K562 (cell line): Measurements from ENCODE around the gene PACSIN2. TPM values are rescaled to one million over a fixed set of nuclear protein-coding genes. Genes with fewer than 3 reads are reported as not detected.

ENCODE experiments used
- ATAC-seq: fragments of 200-7000 bp; cut with Tn5 transposase; 3 replicates; pipeline ENCODE4 v1.9.1; 2020; ENCODE audit warnings: moderate library complexity
- BruUV-seq: library from RNA; stranded (reverse); fragments of 400-500 nt; replicated peaks from 2 replicates; lab custom pipeline; 2021; lab: Mats Ljungman, UMichigan
- CTCF ChIA-PET: fragments of 300-600 bp; formaldehyde crosslinking; extraction: SDS; loops from one replicate; lab custom pipeline; 2021; ENCODE audit warnings: low intra/inter-chr PET ratio; lab: Yijun Ruan, JAX
- POLR2A ChIA-PET: fragments of 300-600, 350-650 bp; sonication (Branson Sonifier 250); formaldehyde crosslinking; extraction: SDS; loops from one replicate; lab custom pipeline; 2021; ENCODE audit warnings: antibody characterized with exemption, inconsistent platforms; lab: Yijun Ruan, JAX
- DNase-seq, 4 experiments: peaks; one replicate each; pipeline versions ENCODE4 v3.0.0 to v3.0.0-alpha.2; 2011 to 2018; ENCODE audit warnings: low spot score in 3 of 4, mixed read lengths in 3 of 4; ENCODE audit errors: extremely low read depth in 1 of 4
- FAIRE-seq: peaks from 2 replicates; lab custom pipeline; 2011; peaks lifted over from hg19 to GRCh38; lab: Jason Lieb, UNC
- H2AFZ ChIP-seq: 2 replicates; pipeline ENCODE4 v1.6.0; 2011; ENCODE audit warnings: low read depth, low read length, control low read depth, inconsistent platforms
- H3K27ac ChIP-seq: fragments of 200-600 bp; 3 replicates; pipeline ENCODE4 v1.8.0; 2011; ENCODE audit warnings: low read depth, mild to moderate bottlenecking, control low read depth, inconsistent platforms, low read length, moderate library complexity, mixed read lengths; ENCODE audit errors: extremely low read depth
- H3K27me3 ChIP-seq, 2 experiments: fragments of 300-600 bp in 1 of 2; 2 replicates in 1 of 2; 3 replicates in 1 of 2; pipeline versions ENCODE4 v1.6.0 to v1.8.0; 2011; ENCODE audit warnings: inconsistent platforms in 2 of 2, low read length in 2 of 2, mild to moderate bottlenecking in 1 of 2, mixed read lengths in 1 of 2, moderate library complexity in 1 of 2; ENCODE audit not compliant: control insufficient read depth in 2 of 2, insufficient read depth in 2 of 2
- H3K36me3 ChIP-seq: fragments of 300-600 bp; 3 replicates; pipeline ENCODE4 v1.8.0; 2011; ENCODE audit warnings: mild to moderate bottlenecking, low read length, inconsistent platforms; ENCODE audit not compliant: control insufficient read depth, insufficient read depth
- H3K4me1 ChIP-seq, 2 experiments: fragments of 200-600 bp in 1 of 2; replicated peaks in 1 of 2; 2 replicates in 1 of 2; 3 replicates in 1 of 2; pipeline versions ENCODE4 v1.5.1 to v1.8.0; 2011; ENCODE audit warnings: inconsistent platforms in 2 of 2, low read length in 2 of 2, mild to moderate bottlenecking in 1 of 2, mixed read lengths in 1 of 2, moderate library complexity in 1 of 2; ENCODE audit not compliant: control insufficient read depth in 2 of 2, insufficient read depth in 2 of 2
- H3K4me2 ChIP-seq: 2 replicates; pipeline ENCODE4 v1.6.1; 2011; ENCODE audit warnings: low read length, control low read depth, inconsistent platforms, mixed read lengths; ENCODE audit not compliant: insufficient read depth
- H3K4me3 ChIP-seq: fragments of 200-600 bp; sonication (generic), shearing (Covaris generic); 2 replicates; pipeline ENCODE4 v1.5.1; 2016; ENCODE audit warnings: control low read depth, inconsistent platforms
- H3K79me2 ChIP-seq: fragments of 200-600 bp; 3 replicates; pipeline ENCODE4 v1.8.0; 2011; ENCODE audit warnings: low read length, inconsistent platforms; ENCODE audit not compliant: control insufficient read depth, insufficient read depth
- H3K9ac ChIP-seq, 2 experiments: 2 replicates each; pipeline versions ENCODE4 v1.6.0 to v1.6.1; 2011; ENCODE audit warnings: low read depth in 2 of 2, low read length in 2 of 2, control low read depth in 1 of 2, inconsistent platforms in 1 of 2, mild to moderate bottlenecking in 1 of 2, mixed read lengths in 1 of 2; ENCODE audit not compliant: insufficient read depth in 1 of 2
- H3K9me1 ChIP-seq: one replicate; pipeline ENCODE4 v1.6.0; 2011; ENCODE audit warnings: inconsistent platforms, mild to moderate bottlenecking, low read length, moderate library complexity; ENCODE audit not compliant: control insufficient read depth, insufficient read depth
- H3K9me3 ChIP-seq: replicated peaks from 2 replicates; pipeline ENCODE4 v1.5.1; 2011; ENCODE audit warnings: low read depth, low read length, inconsistent platforms; ENCODE audit not compliant: control insufficient read depth, insufficient read depth
- H4K20me1 ChIP-seq: replicated peaks from 2 replicates; pipeline ENCODE4 v1.6.1; 2011; ENCODE audit warnings: low read length, inconsistent platforms, mixed read lengths; ENCODE audit not compliant: control insufficient read depth, insufficient read depth
- ATF1 ChIP-seq, 2 experiments: fragments of 450-650 bp in 1 of 2; IDR thresholded peaks; 2 replicates each; pipeline ENCODE4 v1.6.1; 2016; ENCODE audit warnings: missing compliant biosample characterization in 1 of 2, missing genetic modification characterization in 1 of 2
- ETV1 ChIP-seq: fragments of 450-650 bp; conservative IDR thresholded peaks from 2 replicates; pipeline ENCODE4 v1.6.1; 2016; ENCODE audit warnings: missing genetic modification characterization, control low read depth, low read depth, missing compliant biosample characterization
- GABPB1 ChIP-seq: sonication (generic); formaldehyde crosslinking; IDR thresholded peaks from 2 replicates; pipeline ENCODE4 v1.8.0; 2022; ENCODE audit warnings: mild to moderate bottlenecking, missing genetic modification reagents
- HNRNPUL1 ChIP-seq: fragments of 200-400 bp; formaldehyde crosslinking; IDR thresholded peaks from 2 replicates; pipeline ENCODE4 v1.6.1; 2017; ENCODE audit warnings: low read length
- MTA1 ChIP-seq: fragments of 450-650 bp; IDR thresholded peaks from 2 replicates; pipeline ENCODE4 v1.6.1; 2017; ENCODE audit warnings: borderline replicate concordance
- MTA2 ChIP-seq: fragments of 450-650 bp; IDR thresholded peaks from 2 replicates; pipeline ENCODE4 v1.6.1; 2016; ENCODE audit warnings: low read depth
- NBN ChIP-seq: fragments of 450-650 bp; IDR thresholded peaks from 2 replicates; pipeline ENCODE4 v1.6.1; 2016; ENCODE audit warnings: low read depth, mild to moderate bottlenecking
- RCOR1 ChIP-seq, 2 experiments: IDR thresholded peaks; 2 replicates each; pipeline ENCODE4 v1.6.1; 2012; ENCODE audit warnings: low read depth in 2 of 2, low read length in 2 of 2, borderline replicate concordance in 1 of 2, improper control_type of control experiment in 1 of 2
- RFX5 ChIP-seq: IDR thresholded peaks from 2 replicates; pipeline ENCODE4 v1.6.1; 2011; ENCODE audit warnings: low read depth, mild to moderate bottlenecking, improper control_type of control experiment, low read length
- TAF1 ChIP-seq: IDR thresholded peaks from 2 replicates; pipeline ENCODE4 v1.6.1; 2011; ENCODE audit warnings: mild to moderate bottlenecking, low read length, moderate library complexity; ENCODE audit not compliant: insufficient read depth, control insufficient read depth, severe bottlenecking; ENCODE audit errors: extremely low read depth
- TBP ChIP-seq: optimal IDR thresholded peaks from 2 replicates; pipeline ENCODE3; 2011; ENCODE audit warnings: low read depth, low read length, improper control_type of control experiment
- TCF3 ChIP-seq: sonication (generic); formaldehyde crosslinking; IDR thresholded peaks from 2 replicates; pipeline ENCODE4 v1.4.0; 2020; ENCODE audit warnings: mild to moderate bottlenecking, missing genetic modification reagents
- TCFL5 ChIP-seq: fragments of 250-450 bp; sonication (Bioruptor Pico); conservative IDR thresholded peaks from 2 replicates; pipeline ENCODE4 v1.6.1; 2021; ENCODE audit warnings: mild to moderate bottlenecking, moderate library complexity, matching md5 sums
- TEAD4 ChIP-seq, 2 experiments: sonication (generic) in 1 of 2; formaldehyde crosslinking in 1 of 2; IDR thresholded peaks; 2 replicates each; pipeline versions ENCODE4 v1.6.1 to v1.8.0; 2012 to 2022; ENCODE audit warnings: borderline replicate concordance in 1 of 2, inconsistent platforms in 1 of 2, low read length in 1 of 2, mild to moderate bottlenecking in 1 of 2, missing genetic modification reagents in 1 of 2
- ZMIZ1 ChIP-seq, 2 experiments: fragments of 150-350 bp in 1 of 2; IDR thresholded peaks; 2 replicates each; pipeline ENCODE4 v1.6.1; 2012 to 2016; ENCODE audit warnings: low read depth in 2 of 2, low read length in 2 of 2, mild to moderate bottlenecking in 1 of 2, moderate library complexity in 1 of 2
- ZNF644 ChIP-seq: fragments of 200-800 bp; sonication (Bioruptor generic); IDR thresholded peaks from 2 replicates; pipeline ENCODE4 v1.6.1; 2016; ENCODE audit warnings: low read depth, missing genetic modification characterization, missing compliant biosample characterization
- ZNF668 ChIP-seq: fragments of 250-450 bp; sonication (Bioruptor Pico); IDR thresholded peaks from 2 replicates; pipeline ENCODE4 v1.8.0; 2022; ENCODE audit warnings: mild to moderate bottlenecking, inconsistent platforms
- ZNF778 ChIP-seq: fragments of 450-650 bp; formaldehyde crosslinking; IDR thresholded peaks from 2 replicates; pipeline ENCODE4 v1.4.0; 2020; ENCODE audit warnings: mild to moderate bottlenecking, moderate library complexity
- WGBS: fragments of 100-300 bp; shearing (Covaris generic); methylation state at CpG from one replicate; pipeline ENCODE4 v1.1.6; 2016; ENCODE audit warnings: low coverage, mixed read lengths; ENCODE audit not compliant: insufficient coverage; ENCODE audit errors: missing lambda C conversion rate; 5-methylcytosine and 5-hydroxymethylcytosine counted together
- in situ Hi-C: fragments of 300-500 bp; cut with MboI; formaldehyde crosslinking; loops from 4 replicates; pipeline ENCODE4 v1.15.0; 2018; ENCODE audit warnings: inconsistent platforms, mixed read lengths
- intact Hi-C: fragments of 100-400 bp; cut with micrococcal nuclease; formaldehyde crosslinking; loops from 2 replicates; pipeline ENCODE4 v1.14.2; 2022
- polyA plus RNA-seq, 8 experiments: library from polyadenylated mRNA; depleted of rRNA in 4 of 8; stranded (reverse) in 5 of 8; unstranded in 3 of 8; fragments of >200 nt; fragmentation: Nextera tagmentation in 2 of 8; fragmentation: Illumina TruSeq in 1 of 8; extraction: Ambion mirVana in 2 of 8; extraction: Trizol in 1 of 8; gene quantifications; 2 replicates each; pipeline versions ENCODE4 v1.2.1 to v1.2.3, GENCODE V29; 2011 to 2014; ENCODE audit warnings: inconsistent platforms in 1 of 8, missing spikeins in 1 of 8
- total RNA-seq, 7 experiments: library from RNA; depleted of rRNA in 6 of 7; stranded (reverse); fragments of >200 nt in 6 of 7; fragmentation: Illumina TruSeq in 2 of 7; extraction: Trizol in 2 of 7; gene quantifications; 2 replicates each; pipeline versions ENCODE4 v1.2.1 to v1.2.3, GENCODE V29; 2011 to 2021; ENCODE audit warnings: low replicate concordance in 1 of 7

The PACSIN2 gene
- total and polyA plus RNA-seq, 9 of the 15 experiments (the other 6 are each of a cell fraction or from before 2014, with no cell fraction given): 0.45 to 45.1 (median 23.9) TPM

DNA sequence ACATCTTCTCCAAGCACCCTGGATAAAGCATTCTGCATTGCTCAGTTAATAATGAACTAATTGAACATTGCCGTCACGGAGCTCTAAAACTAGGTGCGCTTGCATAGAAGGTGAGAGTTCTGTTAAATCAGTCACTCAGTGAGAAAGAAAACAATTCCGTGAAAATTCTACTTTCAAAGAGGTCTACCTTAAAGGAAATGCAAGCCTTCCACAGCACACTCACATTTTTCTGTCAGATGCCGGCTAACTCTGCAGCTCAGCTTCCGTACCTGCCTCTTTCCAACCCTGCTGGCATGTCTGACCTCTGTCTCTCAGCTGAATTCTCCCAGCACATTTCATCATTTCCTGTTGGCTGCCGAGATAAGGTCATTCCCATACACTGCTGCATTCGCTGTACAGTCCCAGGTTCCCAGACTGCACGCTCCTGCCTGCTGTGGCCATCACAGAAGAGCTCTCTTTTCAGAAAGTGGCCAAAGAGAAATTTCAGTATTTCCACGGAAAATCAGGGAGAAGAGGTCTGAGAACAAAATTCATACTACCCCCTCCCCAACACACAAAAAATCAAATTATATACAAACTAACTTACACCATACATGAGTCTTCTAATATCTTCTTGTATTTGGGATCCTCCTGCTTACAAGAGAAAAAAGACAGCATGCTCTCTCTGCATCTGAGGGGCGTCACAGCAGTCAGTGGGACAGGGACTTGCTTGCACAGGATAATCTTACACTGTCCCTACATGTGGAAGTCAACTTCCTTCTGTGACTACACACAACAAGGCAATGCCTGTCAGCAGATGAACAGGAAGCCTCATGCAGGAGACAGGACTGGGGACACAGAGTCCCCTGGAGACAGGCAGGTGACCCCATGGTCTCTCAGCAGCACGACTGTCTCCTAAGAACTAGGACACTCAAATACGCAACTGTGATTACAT lies 55.1 kb downstream of the PACSIN2 start:
- no peaks in the 10 kb centered on the region for H3K27me3 ChIP-seq
- FAIRE-seq (peak; percentile 95), ATAC-seq (peak; percentile 93), DNase-seq (peak; percentile 34 to 84 (median 50))
- CTCF ChIA-PET: no interaction called here
- H3K9me1 ChIP-seq: no peaks in the 10 kb centered on the region
- H3K4me1 ChIP-seq: peaks cover 12 to 39% of the 10 kb centered on the region in 2 experiments; a peak in 4 of 5 replicates
- H3K9me3 ChIP-seq: no peaks in the 10 kb centered on the region
- in situ Hi-C loops: no loop called here
- no peaks in the 10 kb centered on the region for H3K36me3 ChIP-seq
- POLR2A ChIA-PET: interaction anchor here (0.6 to 1.5 kb wide), 15 partner anchors 8 to 138 kb away, joined by 3 to 5 read pairs (median 4); partner anchors contain the start of gene PACSIN2
- H3K9ac ChIP-seq: peak overlapping the region; percentile 69 to 71; a peak in 3 of 4 replicates
- peaks cover 58% of the 10 kb centered on the region for H3K79me2 ChIP-seq
- peaks cover 3% of the 10 kb centered on the region for H4K20me1 ChIP-seq
- TSS peak; percentile 92 for BruUV-seq
- WGBS: 10% methylated on average over 13 of the region's 13 CpGs
- H2AFZ ChIP-seq: peak overlapping the region; percentile 34
- H3K4me3 ChIP-seq: peak overlapping the region; percentile 42
- peak overlapping the region; percentile 83 for H3K4me2 ChIP-seq
- peak overlapping the region; percentile 82 for H3K27ac ChIP-seq
- intact Hi-C loops: no loop called here
- TF ChIP-seq HNRNPUL1 (no peak), ATF1 (CRISPR knock-in tag; IDR thresholded peaks at IDR 0.05) (no peak), ATF1 (tag; IDR thresholded peaks at IDR 0.05) (peak; percentile 55), ZNF778 (CRISPR knock-in tag) (no peak), TAF1 (peak; percentile 47), NBN (peak; percentile 81; the same call in 1 of the 2 replicates), RFX5 (no peak), TCFL5 (no peak), TEAD4 (IDR thresholded peaks at IDR 0.05; ENCODE audit: low read length) (peak; percentile 68), TEAD4 (CRISPR knock-in tag; IDR thresholded peaks at IDR 0.05; ENCODE audit: borderline replicate concordance) (no peak), MTA1 (no peak), ZMIZ1 (IDR thresholded peaks at IDR 0.05; ENCODE audit: low read depth in 2 of 2, low read length in 2 of 2) (no peak), MTA2 (no peak), ETV1 (tag) (peak; percentile 96), TBP (peak; percentile 39), GABPB1 (peak; percentile 84), TCF3 (CRISPR knock-in tag) (peak; percentile 58), RCOR1 (IDR thresholded peaks at IDR 0.05; ENCODE audit: borderline replicate concordance in 1 of 2, low read depth in 2 of 2, low read length in 2 of 2) (peak in 1 of 2 experiments; percentile 43; a peak in 1 of 4 replicates), ZNF644 (no peak), ZNF668 (no peak)
